Measurements from ENCODE around the gene RBM19. TPM values are rescaled to one million over a fixed set of nuclear protein-coding genes. Genes with fewer than 3 reads are reported as not detected.
A peak's percentile ranks its signal among the peaks of the same experiment; 100 is the strongest.

The RBM19 gene
- total and polyA plus RNA-seq, 12 donors = 13.3 to 26.6 (median 16.2) TPM

- TF ChIP-seq CTCF (IDR thresholded peaks at IDR 0.05) = peak; percentile 59 to 91 (median 87)
- intact Hi-C loops (cut with DNase I) = loop anchor here in 9 of 10 donors (1.0 to 5.0 kb wide), 6 partner anchors 448 to 476 kb away; no protein-coding TSS in a partner anchor
- H3K27me3 ChIP-seq = no peaks in the 10 kb centered on the region
- WGBS, 2 donors = 49 to 50% methylated on average over 13 of the region's 13 CpGs
- no peaks in the 10 kb centered on the region for H3K9me3 ChIP-seq
- ATAC-seq = peak in 6 of 8 donors; percentile 38 to 85 (median 74)
- peaks cover 0 to 97% (median 20%) of the 10 kb centered on the region in 9 donors for H3K36me3 ChIP-seq
- DNase-seq = peak; percentile 47 to 51
- H3K27ac ChIP-seq = no peak overlapping the region
- no peak overlapping the region for H3K4me3 ChIP-seq
- H3K4me1 ChIP-seq = no peaks in the 10 kb centered on the region
These were observed 53.3 kb downstream of the RBM19 start for GRCh38 chr12:113912760-113913329.

GRCh38 chr12:113911971-113912759 is 54.0 kb downstream of the RBM19 start:
- peak in 1 of 8 donors; percentile 28 for ATAC-seq
- H3K4me3 ChIP-seq = no peak overlapping the region
- TF ChIP-seq CTCF (IDR thresholded peaks at IDR 0.05) = no peak
- no peaks in the 10 kb centered on the region for H3K27me3 ChIP-seq
- intact Hi-C loops (cut with DNase I) = loop anchor here (1.0 to 5.0 kb wide), 6 partner anchors 447 to 475 kb away; no protein-coding TSS in a partner anchor
- H3K36me3 ChIP-seq = peaks cover 0 to 97% (median 20%) of the 10 kb centered on the region in 9 donors
- WGBS, 2 donors = 94 to 96% methylated on average over 14 of the region's 14 CpGs
- no peaks in the 10 kb centered on the region for H3K9me3 ChIP-seq
- no peak for DNase-seq
- no peak overlapping the region for H3K27ac ChIP-seq
- H3K4me1 ChIP-seq = no peaks in the 10 kb centered on the region

- 72 to 78% methylated on average over 6 of the region's 6 CpGs for WGBS, 2 donors
These were observed 55.3 kb downstream of the RBM19 start for GRCh38 chr12:113910751-113911272.

More at GRCh38 chr12:113910751-113911272, 55.3 kb downstream of the RBM19 start:
- DNase-seq (no peak), ATAC-seq (no peak)
- peaks cover 0 to 3% (median 0%) of the 10 kb centered on the region in 11 donors for H3K9me3 ChIP-seq
- H3K27ac ChIP-seq = no peak overlapping the region
- no peak for TF ChIP-seq CTCF (IDR thresholded peaks at IDR 0.05)
- no peaks in the 10 kb centered on the region for H3K27me3 ChIP-seq
- peaks cover 0 to 97% (median 9%) of the 10 kb centered on the region in 9 donors for H3K36me3 ChIP-seq
- H3K4me1 ChIP-seq = no peaks in the 10 kb centered on the region
- H3K4me3 ChIP-seq = no peak overlapping the region
- intact Hi-C loops (cut with DNase I) = loop anchor here in 6 of 10 donors (2.0 to 5.0 kb wide), 3 partner anchors 448 to 474 kb away; no protein-coding TSS in a partner anchor

Data from heart right ventricle (tissue), 16 donors.